ENCODE data around the gene SPSB1. TPM values are rescaled to one million over a fixed set of nuclear protein-coding genes. Genes with fewer than 3 reads are reported as not detected.

SPSB1 gene
- polyA plus RNA-seq (2014; cell fraction: cytosol; rRNA removed): 1.3 and 1.8 TPM in 2 replicates
- 0.81 and 1.3 TPM in 2 replicates for polyA plus RNA-seq (2014; cell fraction: nucleus; rRNA removed)

GRCh38 chr1:9292361-9293240 lies at the start of gene SPSB1:
Gene SPSB1 (plus strand): TSS chr1:9292894. CDS start chr1:9355892, 62,998 bp downstream.
- peak; percentile 68 for DNase-seq (ENCODE audit: low spot score)

GRCh38 chr1:9243066-9243739 lies 49.5 kb upstream of the SPSB1 start:
- no peak for DNase-seq (ENCODE audit: low spot score)

- DNase-seq (ENCODE audit: low spot score): no peak
These were observed 48.0 kb upstream of the SPSB1 start for GRCh38 chr1:9244501-9245229.

GRCh38 chr1:9245230-9245619 lies 47.5 kb upstream of the SPSB1 start:
- no peak for DNase-seq (ENCODE audit: low spot score)

- DNase-seq (ENCODE audit: low spot score): no peak
These were observed 47.0 kb upstream of the SPSB1 start for GRCh38 chr1:9245661-9246060.

GRCh38 chr1:9246215-9246614 lies 46.5 kb upstream of the SPSB1 start:
- DNase-seq (ENCODE audit: low spot score): no peak

GRCh38 chr1:9246841-9247785 lies 45.6 kb upstream of the SPSB1 start:
- DNase-seq (ENCODE audit: low spot score): no peak

- no peak for DNase-seq (ENCODE audit: low spot score)
These were observed 44.8 kb upstream of the SPSB1 start for GRCh38 chr1:9247894-9248293.

GRCh38 chr1:9248341-9249262 lies 44.1 kb upstream of the SPSB1 start:
- no peak for DNase-seq (ENCODE audit: low spot score)

- DNase-seq (ENCODE audit: low spot score): no peak
These were observed 43.5 kb upstream of the SPSB1 start for GRCh38 chr1:9249263-9249533.

- DNase-seq (ENCODE audit: low spot score): peak; percentile 20
These were observed 42.9 kb upstream of the SPSB1 start for GRCh38 chr1:9249534-9250410.

GRCh38 chr1:9250411-9251381 lies 42.0 kb upstream of the SPSB1 start:
- no peak for DNase-seq (ENCODE audit: low spot score)

GRCh38 chr1:9251501-9251900 lies 41.2 kb upstream of the SPSB1 start:
- DNase-seq (ENCODE audit: low spot score): no peak

- no peak for DNase-seq (ENCODE audit: low spot score)
These were observed 39.7 kb upstream of the SPSB1 start for GRCh38 chr1:9253004-9253403.

- no peak for DNase-seq (ENCODE audit: low spot score)
These were observed 39.1 kb upstream of the SPSB1 start for GRCh38 chr1:9253453-9254105.

GRCh38 chr1:9256332-9256731 lies 36.4 kb upstream of the SPSB1 start:
- DNase-seq (ENCODE audit: low spot score): no peak

GRCh38 chr1:9257851-9258250 lies 34.8 kb upstream of the SPSB1 start:
- no peak for DNase-seq (ENCODE audit: low spot score)

All from SK-N-DZ (cell line).